ENCODE measurements around the gene GPR180. TPM values are rescaled to one million over a fixed set of nuclear protein-coding genes. Genes with fewer than 3 reads are reported as not detected.

Gene GPR180
- total and polyA plus RNA-seq, 2 experiments from 2014 or later: 3.7 to 9.5 TPM

DNA sequence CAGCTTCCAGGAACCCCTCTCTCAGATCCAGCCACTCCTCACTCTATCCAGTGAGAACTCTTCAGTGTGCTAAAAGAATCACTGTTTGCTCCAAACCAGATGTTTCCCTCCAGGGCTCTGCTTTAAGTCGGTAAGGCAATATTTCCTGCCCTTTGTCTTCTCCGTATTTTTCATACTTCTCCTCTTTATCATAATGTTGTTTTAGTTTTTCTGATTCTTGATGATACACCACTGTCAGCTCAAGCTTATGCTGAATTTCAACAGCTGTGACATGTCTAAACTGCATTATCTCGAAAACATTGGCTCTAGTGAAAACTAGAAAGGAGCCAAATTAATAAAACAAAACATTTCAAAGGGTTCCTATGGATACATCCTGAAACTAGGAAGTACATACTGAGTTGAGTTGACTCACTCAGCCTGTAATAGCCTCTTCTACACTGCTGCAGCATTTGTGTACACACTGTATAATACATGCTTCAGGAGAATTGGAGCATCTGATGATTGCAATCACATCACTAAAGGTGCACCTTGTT lies 39.8 kb downstream of the GPR180 start (continued):
- TF ChIP-seq, protein P1, sequence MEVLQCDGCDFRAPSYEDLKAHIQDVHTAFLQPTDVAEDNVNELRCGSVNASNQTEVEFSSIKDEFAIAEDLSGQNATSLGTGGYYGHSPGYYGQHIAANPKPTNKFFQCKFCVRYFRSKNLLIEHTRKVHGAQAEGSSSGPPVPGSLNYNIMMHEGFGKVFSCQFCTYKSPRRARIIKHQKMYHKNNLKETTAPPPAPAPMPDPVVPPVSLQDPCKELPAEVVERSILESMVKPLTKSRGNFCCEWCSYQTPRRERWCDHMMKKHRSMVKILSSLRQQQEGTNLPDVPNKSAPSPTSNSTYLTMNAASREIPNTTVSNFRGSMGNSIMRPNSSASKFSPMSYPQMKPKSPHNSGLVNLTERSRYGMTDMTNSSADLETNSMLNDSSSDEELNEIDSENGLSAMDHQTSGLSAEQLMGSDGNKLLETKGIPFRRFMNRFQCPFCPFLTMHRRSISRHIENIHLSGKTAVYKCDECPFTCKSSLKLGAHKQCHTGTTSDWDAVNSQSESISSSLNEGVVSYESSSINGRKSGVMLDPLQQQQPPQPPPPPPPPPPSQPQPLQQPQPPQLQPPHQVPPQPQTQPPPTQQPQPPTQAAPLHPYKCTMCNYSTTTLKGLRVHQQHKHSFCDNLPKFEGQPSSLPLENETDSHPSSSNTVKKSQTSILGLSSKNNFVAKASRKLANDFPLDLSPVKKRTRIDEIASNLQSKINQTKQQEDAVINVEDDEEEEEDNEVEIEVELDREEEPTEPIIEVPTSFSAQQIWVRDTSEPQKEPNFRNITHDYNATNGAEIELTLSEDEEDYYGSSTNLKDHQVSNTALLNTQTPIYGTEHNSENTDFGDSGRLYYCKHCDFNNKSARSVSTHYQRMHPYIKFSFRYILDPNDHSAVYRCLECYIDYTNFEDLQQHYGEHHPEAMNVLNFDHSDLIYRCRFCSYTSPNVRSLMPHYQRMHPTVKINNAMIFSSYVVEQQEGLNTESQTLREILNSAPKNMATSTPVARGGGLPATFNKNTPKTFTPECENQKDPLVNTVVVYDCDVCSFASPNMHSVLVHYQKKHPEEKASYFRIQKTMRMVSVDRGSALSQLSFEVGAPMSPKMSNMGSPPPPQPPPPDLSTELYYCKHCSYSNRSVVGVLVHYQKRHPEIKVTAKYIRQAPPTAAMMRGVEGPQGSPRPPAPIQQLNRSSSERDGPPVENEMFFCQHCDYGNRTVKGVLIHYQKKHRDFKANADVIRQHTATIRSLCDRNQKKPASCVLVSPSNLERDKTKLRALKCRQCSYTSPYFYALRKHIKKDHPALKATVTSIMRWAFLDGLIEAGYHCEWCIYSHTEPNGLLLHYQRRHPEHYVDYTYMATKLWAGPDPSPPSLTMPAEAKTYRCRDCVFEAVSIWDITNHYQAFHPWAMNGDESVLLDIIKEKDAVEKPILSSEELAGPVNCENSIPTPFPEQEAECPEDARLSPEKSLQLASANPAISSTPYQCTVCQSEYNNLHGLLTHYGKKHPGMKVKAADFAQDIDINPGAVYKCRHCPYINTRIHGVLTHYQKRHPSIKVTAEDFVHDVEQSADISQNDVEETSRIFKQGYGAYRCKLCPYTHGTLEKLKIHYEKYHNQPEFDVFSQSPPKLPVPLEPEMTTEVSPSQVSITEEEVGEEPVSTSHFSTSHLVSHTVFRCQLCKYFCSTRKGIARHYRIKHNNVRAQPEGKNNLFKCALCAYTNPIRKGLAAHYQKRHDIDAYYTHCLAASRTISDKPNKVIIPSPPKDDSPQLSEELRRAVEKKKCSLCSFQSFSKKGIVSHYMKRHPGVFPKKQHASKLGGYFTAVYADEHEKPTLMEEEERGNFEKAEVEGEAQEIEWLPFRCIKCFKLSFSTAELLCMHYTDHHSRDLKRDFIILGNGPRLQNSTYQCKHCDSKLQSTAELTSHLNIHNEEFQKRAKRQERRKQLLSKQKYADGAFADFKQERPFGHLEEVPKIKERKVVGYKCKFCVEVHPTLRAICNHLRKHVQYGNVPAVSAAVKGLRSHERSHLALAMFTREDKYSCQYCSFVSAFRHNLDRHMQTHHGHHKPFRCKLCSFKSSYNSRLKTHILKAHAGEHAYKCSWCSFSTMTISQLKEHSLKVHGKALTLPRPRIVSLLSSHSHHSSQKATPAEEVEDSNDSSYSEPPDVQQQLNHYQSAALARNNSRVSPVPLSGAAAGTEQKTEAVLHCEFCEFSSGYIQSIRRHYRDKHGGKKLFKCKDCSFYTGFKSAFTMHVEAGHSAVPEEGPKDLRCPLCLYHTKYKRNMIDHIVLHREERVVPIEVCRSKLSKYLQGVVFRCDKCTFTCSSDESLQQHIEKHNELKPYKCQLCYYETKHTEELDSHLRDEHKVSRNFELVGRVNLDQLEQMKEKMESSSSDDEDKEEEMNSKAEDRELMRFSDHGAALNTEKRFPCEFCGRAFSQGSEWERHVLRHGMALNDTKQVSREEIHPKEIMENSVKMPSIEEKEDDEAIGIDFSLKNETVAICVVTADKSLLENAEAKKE (CRISPR knock-in tag; IDR thresholded peaks at IDR 0.05): no peak
- TF ChIP-seq NANOG (IDR thresholded peaks at IDR 0.05; ENCODE audit: borderline replicate concordance): no peak
- no peak for TF ChIP-seq EZH2phosphoT487 (IDR thresholded peaks at IDR 0.05; ENCODE audit: unreplicated experiment)

DNA sequence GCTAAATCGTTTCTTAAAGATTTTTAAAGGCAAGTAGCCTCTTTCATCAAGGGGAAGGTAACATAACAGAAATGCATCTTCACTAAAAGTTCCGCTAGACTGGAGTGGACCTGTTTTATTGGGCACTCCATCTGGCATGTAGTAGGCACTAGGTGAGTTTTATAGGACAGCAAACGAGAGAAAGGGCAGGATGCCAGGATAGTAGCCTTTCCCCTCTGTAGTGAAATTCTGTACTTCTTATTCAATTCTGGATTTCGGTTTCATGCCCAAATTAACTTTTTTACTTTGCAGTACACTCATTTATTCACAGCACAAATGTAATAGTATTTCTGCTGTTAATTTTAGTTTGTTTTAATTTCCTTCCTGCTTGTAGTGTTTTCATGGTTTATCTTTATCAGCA lies 45.2 kb downstream of the GPR180 start:
- no peaks in the 10 kb centered on the region for H3K36me3 Mint-ChIP-seq (ENCODE audit: low read depth)

More for the DNA sequence above, 45.2 kb downstream of the GPR180 start:
- Mint-ChIP-seq H3K27ac (no peak overlapping the region), H3K4me3 (no peak overlapping the region), H3K4me1 (no peaks in the 10 kb centered on the region), H3K27me3 (ENCODE audit: insufficient read depth, low read depth, poor library complexity) (no peaks in the 10 kb centered on the region), H3K9me3 (no peaks in the 10 kb centered on the region)
- no peaks in the 10 kb centered on the region for H3K27me3 ChIP-seq (ENCODE audit: insufficient read depth)
- no peak overlapping the region for H3K4me2 ChIP-seq
- DNase-seq (ENCODE audit: low spot score) (no peak), ATAC-seq (no peak)
- no peaks in the 10 kb centered on the region for H3F3A ChIP-seq (replicated peaks; ENCODE audit: low read depth)
- no peak overlapping the region for H3K27ac ChIP-seq (ENCODE audit: low read depth)
- H3K9me2 ChIP-seq (ENCODE audit: insufficient read depth): no peaks in the 10 kb centered on the region
- no peak overlapping the region for H2AFZ ChIP-seq
- TF ChIP-seq EZH2 (IDR thresholded peaks at IDR 0.05; ENCODE audit: low read depth, unreplicated experiment): no peak
- no peak for TF ChIP-seq CREB1 (CRISPR knock-in tag; IDR thresholded peaks at IDR 0.05; ENCODE audit: low read depth)
- no peak for TF ChIP-seq ZNF331 (CRISPR knock-in tag; IDR thresholded peaks at IDR 0.05; ENCODE audit: low read depth)
- TF ChIP-seq, protein P1 (CRISPR knock-in tag; IDR thresholded peaks at IDR 0.05): no peak
- TF ChIP-seq, protein P2, sequence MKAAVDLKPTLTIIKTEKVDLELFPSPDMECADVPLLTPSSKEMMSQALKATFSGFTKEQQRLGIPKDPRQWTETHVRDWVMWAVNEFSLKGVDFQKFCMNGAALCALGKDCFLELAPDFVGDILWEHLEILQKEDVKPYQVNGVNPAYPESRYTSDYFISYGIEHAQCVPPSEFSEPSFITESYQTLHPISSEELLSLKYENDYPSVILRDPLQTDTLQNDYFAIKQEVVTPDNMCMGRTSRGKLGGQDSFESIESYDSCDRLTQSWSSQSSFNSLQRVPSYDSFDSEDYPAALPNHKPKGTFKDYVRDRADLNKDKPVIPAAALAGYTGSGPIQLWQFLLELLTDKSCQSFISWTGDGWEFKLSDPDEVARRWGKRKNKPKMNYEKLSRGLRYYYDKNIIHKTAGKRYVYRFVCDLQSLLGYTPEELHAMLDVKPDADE (IDR thresholded peaks at IDR 0.05): no peak
- H3K79me2 ChIP-seq (replicated peaks; ENCODE audit: insufficient read depth): no peaks in the 10 kb centered on the region
- H4K20me1 ChIP-seq (replicated peaks; ENCODE audit: insufficient read depth): no peaks in the 10 kb centered on the region
- H3K36me3 ChIP-seq (ENCODE audit: insufficient read depth): no peaks in the 10 kb centered on the region
- no peak overlapping the region for H3K4me3 ChIP-seq
- no peaks in the 10 kb centered on the region for H3K4me1 ChIP-seq (ENCODE audit: insufficient read depth)
